ENCODE results near the gene MYO5B.

The MYO5B gene

GRCh38 chr18:50073319-50073718 lies 121.6 kb downstream of the MYO5B start:
- DNase-seq (ENCODE audit: low read depth in 4 of 4, low spot score in 1 of 4) = no peak

GRCh38 chr18:50072146-50072545 lies 122.8 kb downstream of the MYO5B start:
- no peak for DNase-seq (ENCODE audit: low read depth in 4 of 4, low spot score in 1 of 4)

- no peak for DNase-seq (ENCODE audit: low read depth in 4 of 4, low spot score in 1 of 4)
These were observed 123.5 kb downstream of the MYO5B start for GRCh38 chr18:50071397-50071796.

GRCh38 chr18:50069422-50069821 lies 125.5 kb downstream of the MYO5B start:
- DNase-seq (ENCODE audit: low read depth in 4 of 4, low spot score in 1 of 4) = no peak

DNA sequence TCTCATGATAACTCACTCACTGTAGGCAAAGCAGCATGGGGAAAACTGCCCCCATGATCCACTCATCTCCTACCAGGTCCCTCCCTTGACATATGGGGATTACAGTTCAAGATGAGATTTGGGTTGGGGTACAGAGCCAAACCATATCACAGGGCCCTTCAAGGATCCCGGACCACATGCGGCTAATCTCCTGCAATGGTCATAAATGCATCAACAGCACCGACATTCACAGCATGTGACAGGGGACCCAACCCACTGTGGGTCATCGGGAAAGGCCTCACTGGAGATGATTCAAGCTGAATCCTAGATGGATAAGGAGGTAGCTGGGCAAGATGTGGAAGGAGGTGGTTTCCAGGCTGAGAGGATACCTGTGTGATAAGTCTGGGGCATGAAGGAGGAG lies 129.4 kb downstream of the MYO5B start:
- DNase-seq (ENCODE audit: low read depth in 4 of 4, low spot score in 1 of 4) = no peak

DNA sequence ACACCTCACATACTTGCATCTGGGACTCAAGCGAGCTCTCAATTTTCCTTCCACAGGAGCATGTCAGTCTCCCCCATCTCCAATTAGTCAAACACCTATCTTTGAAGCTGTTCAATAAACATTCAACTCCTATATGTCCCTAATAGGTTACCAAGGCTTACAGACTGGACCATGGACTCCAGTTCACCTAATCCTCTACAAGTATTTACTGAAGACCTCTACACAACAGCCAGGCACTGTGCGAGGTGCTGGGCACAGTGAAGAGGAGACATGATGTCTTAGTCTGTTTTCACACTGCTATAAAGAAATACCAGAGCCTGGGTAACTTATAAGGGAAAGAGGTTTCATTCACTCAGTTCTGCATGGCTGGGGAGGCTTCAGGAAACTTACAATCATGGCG lies 129.9 kb downstream of the MYO5B start:
- no peak for DNase-seq (ENCODE audit: low read depth in 4 of 4, low spot score in 1 of 4)

DNA sequence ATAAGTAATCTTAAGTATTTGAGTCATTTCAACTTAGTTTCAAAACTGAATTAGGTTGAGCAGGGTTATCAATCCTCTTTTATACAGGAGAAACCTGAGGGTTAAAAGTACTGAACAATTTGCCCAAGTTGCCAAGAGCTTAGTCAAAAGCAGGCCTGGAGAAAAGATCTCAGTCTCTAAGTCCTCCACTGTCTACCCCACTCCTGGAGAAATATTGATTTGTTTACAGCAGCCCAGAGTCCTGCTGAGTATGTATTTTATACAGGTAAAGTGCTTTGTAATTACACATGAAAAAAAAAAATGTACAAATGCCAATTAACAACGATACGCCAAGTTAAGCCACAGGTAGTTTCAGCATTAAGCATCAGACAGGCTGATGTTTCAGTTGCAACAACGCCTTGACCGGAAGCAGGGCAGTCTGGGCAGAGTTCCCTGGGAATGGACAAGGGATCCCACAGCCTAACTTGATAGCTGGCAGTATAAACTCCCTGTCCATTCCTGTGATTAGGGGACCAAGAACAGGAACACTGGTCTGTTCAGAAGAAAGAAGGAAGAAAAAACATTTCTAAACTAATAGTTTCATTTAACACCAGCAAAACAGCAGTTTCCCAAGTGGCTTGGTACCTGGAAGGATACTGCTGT lies 132.9 kb downstream of the MYO5B start:
- no peak for DNase-seq (ENCODE audit: low read depth in 4 of 4, low spot score in 1 of 4)

GRCh38 chr18:50060822-50061221 lies 134.1 kb downstream of the MYO5B start:
- no peak for DNase-seq (ENCODE audit: low read depth in 4 of 4, low spot score in 1 of 4)

- DNase-seq (ENCODE audit: low read depth in 4 of 4, low spot score in 1 of 4) = no peak
These were observed 136.2 kb downstream of the MYO5B start for GRCh38 chr18:50058731-50059130.

- DNase-seq (ENCODE audit: low read depth in 4 of 4, low spot score in 1 of 4) = no peak
These were observed 137.9 kb downstream of the MYO5B start for GRCh38 chr18:50057009-50057408.

DNA sequence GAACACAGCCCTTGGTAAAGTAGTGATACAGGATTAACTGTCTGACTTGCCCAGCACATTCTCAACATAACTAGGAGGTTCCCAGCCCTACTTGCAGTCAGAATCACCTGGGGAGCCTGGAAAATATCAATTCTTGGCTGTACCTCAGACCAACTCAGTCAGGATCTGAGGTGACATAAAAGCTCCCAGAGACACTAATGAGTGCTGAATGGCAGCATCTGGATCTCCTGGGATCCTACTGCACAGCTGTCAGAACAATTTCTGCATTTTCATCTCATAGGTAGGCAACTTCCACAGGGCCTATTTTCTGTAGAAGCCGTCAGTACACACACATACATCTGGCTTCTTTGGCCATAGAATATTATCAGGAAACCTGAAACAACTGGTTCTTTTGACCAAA lies 138.8 kb downstream of the MYO5B start:
- DNase-seq (ENCODE audit: low read depth in 4 of 4, low spot score in 1 of 4) = no peak

DNA sequence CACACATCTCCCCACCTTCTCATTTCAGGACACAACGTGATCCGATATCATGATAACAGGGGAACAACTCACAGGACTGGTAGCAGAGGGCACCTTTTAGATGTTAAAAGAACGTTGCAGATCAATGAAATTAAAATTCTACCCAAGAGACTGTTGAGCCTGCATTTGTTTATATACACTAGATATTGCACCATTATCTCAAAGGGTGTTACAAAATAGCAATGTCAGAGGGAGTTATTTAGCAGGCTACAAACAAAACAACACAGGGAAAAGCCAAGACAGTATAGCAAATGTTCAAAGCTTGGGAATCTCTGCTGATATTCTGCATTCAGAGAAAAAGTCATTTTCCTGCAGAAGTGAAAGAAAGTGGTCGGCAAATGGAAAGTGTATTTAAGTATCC lies 139.5 kb downstream of the MYO5B start:
- no peak for DNase-seq (ENCODE audit: low read depth in 4 of 4, low spot score in 1 of 4)

- DNase-seq (ENCODE audit: low read depth in 4 of 4, low spot score in 1 of 4) = no peak
These were observed 141.8 kb downstream of the MYO5B start for GRCh38 chr18:50053111-50053510.

- DNase-seq (ENCODE audit: low read depth in 4 of 4, low spot score in 1 of 4) = no peak
These were observed 143.7 kb downstream of the MYO5B start for GRCh38 chr18:50051288-50051687.

GRCh38 chr18:50045126-50045525 lies 149.8 kb downstream of the MYO5B start:
- no peak for DNase-seq (ENCODE audit: low read depth in 4 of 4, low spot score in 1 of 4)

DNA sequence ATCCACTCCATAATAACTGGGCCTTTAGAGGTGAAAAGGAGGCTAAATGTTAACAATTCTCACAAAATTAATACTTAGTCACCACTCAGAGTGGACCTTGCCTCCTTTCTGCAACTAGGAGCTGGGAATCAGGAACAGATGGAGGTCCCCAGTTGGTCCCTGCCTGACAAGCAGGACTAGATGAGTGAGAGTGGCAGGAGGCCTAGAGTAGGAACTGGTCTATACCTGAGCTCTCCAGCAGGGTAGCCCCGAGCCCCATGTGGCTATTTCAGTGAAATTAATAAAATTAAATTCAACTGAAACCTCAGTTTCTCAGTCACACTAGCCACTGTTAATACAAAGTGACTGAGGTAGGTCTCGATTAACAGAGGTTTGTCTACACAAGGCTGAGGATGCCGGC lies 150.5 kb downstream of the MYO5B start:
- no peak for DNase-seq (ENCODE audit: low read depth in 4 of 4, low spot score in 1 of 4)

GRCh38 chr18:50042611-50043010 lies 152.3 kb downstream of the MYO5B start:
- DNase-seq (ENCODE audit: low read depth in 4 of 4, low spot score in 1 of 4) = no peak

- DNase-seq (ENCODE audit: low read depth in 4 of 4, low spot score in 1 of 4) = no peak
These were observed 155.2 kb downstream of the MYO5B start for GRCh38 chr18:50039746-50040145.

GRCh38 chr18:50038448-50038847 lies 156.5 kb downstream of the MYO5B start:
- DNase-seq (ENCODE audit: low read depth in 4 of 4, low spot score in 1 of 4) = no peak

GRCh38 chr18:50034029-50034428 lies 160.9 kb downstream of the MYO5B start:
- DNase-seq (ENCODE audit: low read depth in 4 of 4, low spot score in 1 of 4) = no peak

DNA sequence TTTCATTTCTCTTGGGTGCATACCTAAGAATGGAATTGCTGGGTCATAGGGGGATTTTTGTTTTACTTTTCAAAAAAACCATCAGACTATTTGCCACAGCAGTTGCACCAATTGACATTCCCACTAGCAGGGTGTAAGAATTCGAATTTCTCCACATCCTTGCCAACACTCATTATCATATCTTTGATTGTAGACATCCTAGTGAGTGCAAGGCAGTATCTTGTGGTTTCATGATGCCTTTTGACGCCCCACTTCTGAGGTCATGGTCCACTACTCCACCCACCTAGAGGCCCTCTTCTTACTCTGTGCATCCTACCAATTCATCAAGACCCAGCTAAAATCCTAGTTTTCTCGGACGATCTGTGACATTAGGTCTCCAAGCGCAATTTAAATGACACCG lies 161.9 kb downstream of the MYO5B start:
- DNase-seq (ENCODE audit: low read depth in 4 of 4, low spot score in 1 of 4) = no peak

DNA sequence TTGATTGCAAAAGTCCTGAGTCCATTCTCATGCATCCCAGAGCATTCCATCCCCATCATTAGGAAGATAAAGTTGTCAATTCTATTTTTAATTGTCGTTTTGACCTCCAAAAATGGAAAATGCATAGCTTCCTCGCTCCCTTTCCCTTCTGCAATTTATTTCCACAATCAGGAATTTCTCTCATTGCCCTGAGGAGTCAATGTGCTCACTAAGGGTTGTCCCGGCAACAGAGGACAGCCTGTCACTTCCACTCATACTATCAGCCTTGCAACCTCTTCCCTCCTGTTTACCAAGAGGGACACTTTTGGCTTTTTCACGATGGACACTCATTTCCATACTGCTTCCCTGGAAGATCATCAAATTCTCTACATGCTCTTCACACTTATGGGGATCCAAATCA lies 164.8 kb downstream of the MYO5B start:
- no peak for DNase-seq (ENCODE audit: low read depth in 4 of 4, low spot score in 1 of 4)

DNA sequence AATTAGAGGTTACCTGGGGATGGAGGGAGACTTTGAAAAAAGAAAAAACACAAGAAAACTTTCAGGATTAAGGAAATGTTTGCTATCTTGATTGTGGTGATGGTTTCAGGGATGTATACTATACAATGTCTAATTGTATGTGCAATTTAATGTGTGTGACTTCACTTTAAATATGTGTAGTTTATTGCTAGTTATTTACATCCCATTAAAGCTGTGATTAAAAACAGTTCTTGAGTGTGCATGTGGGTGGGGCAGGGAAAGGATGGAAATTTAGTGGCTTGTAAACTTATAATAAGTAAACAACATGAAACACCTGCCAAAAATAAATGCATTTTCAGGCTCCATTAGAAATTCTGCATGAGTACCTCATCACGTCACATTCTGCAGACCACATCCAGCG lies 167.0 kb downstream of the MYO5B start:
- no peak for DNase-seq (ENCODE audit: low read depth in 4 of 4, low spot score in 1 of 4)

DNA sequence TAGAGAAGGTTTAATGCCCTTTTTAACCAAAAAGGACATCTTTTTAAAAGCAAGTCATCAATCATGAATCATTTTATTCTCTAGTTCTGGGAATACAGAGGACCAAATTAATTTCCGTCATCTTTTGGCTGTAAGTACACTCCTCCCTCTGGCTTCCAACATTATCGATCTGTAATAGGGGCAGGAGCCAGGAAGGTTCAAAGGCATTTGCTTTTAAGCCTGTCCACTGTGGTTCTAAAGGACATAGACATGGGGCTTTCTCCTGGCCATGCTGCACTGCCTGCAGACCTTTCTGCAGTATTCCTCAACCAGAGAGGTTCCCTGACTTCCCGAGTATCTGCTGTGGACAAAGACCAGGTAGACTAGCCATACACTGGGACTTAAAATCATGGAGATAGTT lies 170.5 kb downstream of the MYO5B start:
- no peak for DNase-seq (ENCODE audit: low read depth in 4 of 4, low spot score in 1 of 4)
